ENCODE data around the gene TPSG1. TPM values are rescaled to one million over a fixed set of nuclear protein-coding genes. Genes with fewer than 3 reads are reported as not detected.
"Not testable (repeated sequence)": the region's sequence is repeated elsewhere in the genome, so short reads cannot be mapped to it uniquely, and the experiment has no call there.

The TPSG1 gene
- total RNA-seq, 1 experiment from 2014 or later: not detected

GRCh38 chr16:1256874-1257322 is 31.8 kb upstream of the TPSG1 start:
- TF ChIP-seq EZH2 (IDR thresholded peaks at IDR 0.05; ENCODE audit: borderline replicate concordance, low read depth, low read length, poor library complexity, severe bottlenecking) (no peak), CTCF (conservative IDR thresholded peaks at IDR 0.05; ENCODE audit: low read depth, low read length) (no peak)
- Histone ChIP-seq H3K9me3 (ENCODE audit: low read depth, low read length, poor library complexity, severe bottlenecking) (no peaks in the 10 kb centered on the region), H3K36me3 (ENCODE audit: insufficient read depth, low read length, poor library complexity, severe bottlenecking) (no peaks in the 10 kb centered on the region), H3K27me3 (replicated peaks; ENCODE audit: insufficient read depth, low read depth, low read length, poor library complexity) (no peaks in the 10 kb centered on the region), H3K4me1 (ENCODE audit: insufficient read depth, low read length, poor library complexity, severe bottlenecking) (no peaks in the 10 kb centered on the region), H3K27ac (ENCODE audit: low read depth, low read length, poor library complexity, severe bottlenecking) (no peak overlapping the region), H3K4me3 (ENCODE audit: low read depth, low read length, poor library complexity, severe bottlenecking) (no peak overlapping the region)
- CTCF ChIA-PET: no interaction called here
- intact Hi-C loops (cut with micrococcal nuclease; ENCODE audit: unreplicated experiment): no loop called here
- POLR2A ChIA-PET (ENCODE audit: low non-redundant PET): no interaction called here
- DNase-seq (ENCODE audit: low spot score): no peak
- BruUV-seq (replicated peaks): no TSS peak

- H3K36me3 ChIP-seq (ENCODE audit: insufficient read depth, low read length, poor library complexity, severe bottlenecking); H3K9me3 ChIP-seq (ENCODE audit: low read depth, low read length, poor library complexity, severe bottlenecking); CTCF ChIA-PET; H3K27ac ChIP-seq (ENCODE audit: low read depth, low read length, poor library complexity, severe bottlenecking); H3K4me1 ChIP-seq (ENCODE audit: insufficient read depth, low read length, poor library complexity, severe bottlenecking); BruUV-seq (replicated peaks); DNase-seq (ENCODE audit: low spot score); H3K27me3 ChIP-seq (replicated peaks; ENCODE audit: insufficient read depth, low read depth, low read length, poor library complexity); H3K4me3 ChIP-seq (ENCODE audit: low read depth, low read length, poor library complexity, severe bottlenecking); POLR2A ChIA-PET (ENCODE audit: low non-redundant PET); intact Hi-C loops (cut with micrococcal nuclease; ENCODE audit: unreplicated experiment): not testable (repeated sequence)
Measured at GRCh38 chr16:1256296-1256873, 31.3 kb upstream of the TPSG1 start.

- intact Hi-C loops (cut with micrococcal nuclease; ENCODE audit: unreplicated experiment); H3K36me3 ChIP-seq (ENCODE audit: insufficient read depth, low read length, poor library complexity, severe bottlenecking); H3K9me3 ChIP-seq (ENCODE audit: low read depth, low read length, poor library complexity, severe bottlenecking); H3K27me3 ChIP-seq (replicated peaks; ENCODE audit: insufficient read depth, low read depth, low read length, poor library complexity); DNase-seq (ENCODE audit: low spot score); H3K4me1 ChIP-seq (ENCODE audit: insufficient read depth, low read length, poor library complexity, severe bottlenecking); H3K27ac ChIP-seq (ENCODE audit: low read depth, low read length, poor library complexity, severe bottlenecking); BruUV-seq (replicated peaks); H3K4me3 ChIP-seq (ENCODE audit: low read depth, low read length, poor library complexity, severe bottlenecking); POLR2A ChIA-PET (ENCODE audit: low non-redundant PET): not testable (repeated sequence)
- CTCF ChIA-PET: interaction anchor here (0.6 kb wide), 1 partner anchor 895 kb away, joined by 3 read pairs; no protein-coding TSS in a partner anchor
Measured at GRCh38 chr16:1255276-1256122, 30.4 kb upstream of the TPSG1 start, which contains the start of gene TPSD1. TSS of gene TPSD1 (plus strand) at chr16:1256069. CDS start at chr16:1256281, 212 bp downstream.

GRCh38 chr16:1254821-1255220 is 29.8 kb upstream of the TPSG1 start:
- H3K4me3 ChIP-seq (ENCODE audit: low read depth, low read length, poor library complexity, severe bottlenecking); POLR2A ChIA-PET (ENCODE audit: low non-redundant PET); BruUV-seq (replicated peaks); DNase-seq (ENCODE audit: low spot score); H3K4me1 ChIP-seq (ENCODE audit: insufficient read depth, low read length, poor library complexity, severe bottlenecking); intact Hi-C loops (cut with micrococcal nuclease; ENCODE audit: unreplicated experiment); H3K36me3 ChIP-seq (ENCODE audit: insufficient read depth, low read length, poor library complexity, severe bottlenecking); H3K27ac ChIP-seq (ENCODE audit: low read depth, low read length, poor library complexity, severe bottlenecking); H3K9me3 ChIP-seq (ENCODE audit: low read depth, low read length, poor library complexity, severe bottlenecking); H3K27me3 ChIP-seq (replicated peaks; ENCODE audit: insufficient read depth, low read depth, low read length, poor library complexity): not testable (repeated sequence)
- CTCF ChIA-PET: interaction anchor here (0.6 kb wide), 1 partner anchor 896 kb away, joined by 3 read pairs; no protein-coding TSS in a partner anchor

- POLR2A ChIA-PET (ENCODE audit: low non-redundant PET); BruUV-seq (replicated peaks); H3K27me3 ChIP-seq (replicated peaks; ENCODE audit: insufficient read depth, low read depth, low read length, poor library complexity); H3K4me3 ChIP-seq (ENCODE audit: low read depth, low read length, poor library complexity, severe bottlenecking); H3K36me3 ChIP-seq (ENCODE audit: insufficient read depth, low read length, poor library complexity, severe bottlenecking); H3K9me3 ChIP-seq (ENCODE audit: low read depth, low read length, poor library complexity, severe bottlenecking); CTCF ChIA-PET; H3K4me1 ChIP-seq (ENCODE audit: insufficient read depth, low read length, poor library complexity, severe bottlenecking); DNase-seq (ENCODE audit: low spot score); H3K27ac ChIP-seq (ENCODE audit: low read depth, low read length, poor library complexity, severe bottlenecking); intact Hi-C loops (cut with micrococcal nuclease; ENCODE audit: unreplicated experiment): not testable (repeated sequence)
Measured at GRCh38 chr16:1253701-1254364, 28.8 kb upstream of the TPSG1 start.

GRCh38 chr16:1249031-1249755 is 24.1 kb upstream of the TPSG1 start:
- CTCF ChIA-PET; intact Hi-C loops (cut with micrococcal nuclease; ENCODE audit: unreplicated experiment); POLR2A ChIA-PET (ENCODE audit: low non-redundant PET): not testable (repeated sequence)

More at GRCh38 chr16:1249031-1249755, 24.1 kb upstream of the TPSG1 start:
- H3K27me3 ChIP-seq (replicated peaks; ENCODE audit: insufficient read depth, low read depth, low read length, poor library complexity); H3K27ac ChIP-seq (ENCODE audit: low read depth, low read length, poor library complexity, severe bottlenecking); DNase-seq (ENCODE audit: low spot score); BruUV-seq (replicated peaks); H3K4me3 ChIP-seq (ENCODE audit: low read depth, low read length, poor library complexity, severe bottlenecking); H3K36me3 ChIP-seq (ENCODE audit: insufficient read depth, low read length, poor library complexity, severe bottlenecking); H3K9me3 ChIP-seq (ENCODE audit: low read depth, low read length, poor library complexity, severe bottlenecking): not testable (repeated sequence)
- H3K4me1 ChIP-seq (ENCODE audit: insufficient read depth, low read length, poor library complexity, severe bottlenecking): peaks cover 26% of the 10 kb centered on the region

All from A673 (cell line).